RWPE1 (cell line): Measurements from ENCODE around the gene RALGAPA2.

ENCODE experiments used
- CTCF ChIA-PET: fragments of 350-600 bp; sonication (Branson Sonifier 250); formaldehyde crosslinking; extraction: SDS; loops from one replicate; lab custom pipeline; 2021; lab: Yijun Ruan, JAX
- POLR2A ChIA-PET: fragments of 400-600 bp; formaldehyde crosslinking; extraction: SDS; loops from one replicate; lab custom pipeline; 2020; ENCODE audit warnings: antibody characterized with exemption; ENCODE audit not compliant: low non-redundant PET; lab: Yijun Ruan, JAX
- DNase-seq: peaks from one replicate; pipeline ENCODE4 v3.0.0; 2012; ENCODE audit warnings: low spot score
- H3K27ac ChIP-seq: fragments of 450-650 bp; 2 replicates; pipeline ENCODE4 v1.5.1; 2017
- CTCF ChIP-seq: fragments of 450-650 bp; conservative IDR thresholded peaks from 2 replicates; pipeline ENCODE4 v1.5.1; 2017; ENCODE audit warnings: low read depth, mild to moderate bottlenecking

The RALGAPA2 gene

GRCh38 chr20:20519269-20519668 is 193.2 kb downstream of the RALGAPA2 start:
- no peak for TF ChIP-seq CTCF
- no peak overlapping the region for H3K27ac ChIP-seq
- ChIA-PET CTCF (no interaction called here), POLR2A (no interaction called here)
- no peak for DNase-seq

DNA sequence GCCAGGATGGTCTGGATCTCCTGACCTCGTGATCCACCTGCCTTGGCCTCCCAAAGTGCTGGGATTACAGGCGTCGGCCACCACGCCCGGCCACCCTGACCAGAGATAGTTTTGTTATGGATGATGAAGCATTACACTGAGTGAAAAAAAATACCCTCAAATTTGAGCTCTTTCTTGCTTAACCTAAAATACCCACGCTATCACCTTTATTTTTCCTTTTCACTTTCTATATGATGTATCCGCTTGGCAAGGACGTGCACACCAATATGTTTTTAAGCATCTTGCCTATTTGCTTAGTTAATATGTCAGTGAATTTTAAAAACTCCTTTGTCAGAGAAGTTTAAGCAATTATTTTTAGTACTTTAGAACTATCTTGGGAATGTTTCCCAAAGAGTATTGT is 194.2 kb downstream of the RALGAPA2 start:
- POLR2A ChIA-PET, result no interaction called here
- no peak for DNase-seq
- TF ChIP-seq CTCF, result no peak
- H3K27ac ChIP-seq, result no peak overlapping the region
- CTCF ChIA-PET, result interaction anchor here (0.6 kb wide), 1 partner anchor 22 kb away, joined by 3 read pairs; no protein-coding TSS in a partner anchor

DNA sequence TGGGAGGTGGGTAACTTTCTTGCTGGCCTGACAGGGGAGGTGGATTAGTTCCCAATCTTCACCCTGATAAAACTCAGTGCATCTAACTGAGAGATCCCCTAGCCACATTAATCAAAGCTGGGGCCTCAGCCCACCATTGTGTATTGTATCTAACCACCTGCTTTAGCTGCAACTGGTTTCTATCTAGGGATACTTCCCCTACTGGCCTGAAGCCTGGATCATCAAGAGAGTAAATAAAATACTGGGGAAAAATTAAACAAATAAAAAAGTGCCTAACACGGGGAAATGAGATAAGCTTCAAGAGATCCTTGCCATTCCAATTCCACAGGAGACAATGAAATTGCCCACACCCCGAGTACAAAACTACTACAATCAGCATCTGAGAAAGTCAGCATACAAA is 195.1 kb downstream of the RALGAPA2 start:
- no peak overlapping the region for H3K27ac ChIP-seq
- ChIA-PET POLR2A (no interaction called here), CTCF (no interaction called here)
- no peak for DNase-seq
- no peak for TF ChIP-seq CTCF

GRCh38 chr20:20513720-20514119 is 198.7 kb downstream of the RALGAPA2 start:
- POLR2A ChIA-PET, result no interaction called here
- no peak for TF ChIP-seq CTCF
- H3K27ac ChIP-seq, result no peak overlapping the region
- CTCF ChIA-PET, result interaction anchor here (0.5 to 0.7 kb wide), 3 partner anchors 13 to 851 kb away, joined by 3 read pairs; no protein-coding TSS in a partner anchor
- no peak for DNase-seq

DNA sequence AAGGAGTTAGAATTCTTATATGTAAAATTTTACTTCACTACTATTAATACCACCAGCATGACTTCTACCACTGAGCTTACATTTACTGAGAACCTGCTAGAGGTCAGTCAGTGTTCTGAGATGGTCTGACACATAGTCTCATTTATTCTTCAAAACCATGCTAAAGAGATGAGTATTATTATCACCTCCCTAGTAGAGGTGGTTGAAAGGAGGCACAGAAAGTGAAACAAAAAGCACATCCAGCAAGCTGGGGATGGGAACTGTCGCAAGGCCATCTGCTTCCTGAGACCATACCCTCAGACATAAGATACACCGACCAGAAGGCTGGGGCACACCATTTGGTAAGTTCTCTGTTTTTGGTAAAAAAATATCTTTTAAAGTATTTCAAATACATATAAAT is 206.9 kb downstream of the RALGAPA2 start:
- no peak overlapping the region for H3K27ac ChIP-seq
- no peak for DNase-seq
- CTCF ChIA-PET, result no interaction called here
- TF ChIP-seq CTCF, result no peak
- POLR2A ChIA-PET, result no interaction called here

DNA sequence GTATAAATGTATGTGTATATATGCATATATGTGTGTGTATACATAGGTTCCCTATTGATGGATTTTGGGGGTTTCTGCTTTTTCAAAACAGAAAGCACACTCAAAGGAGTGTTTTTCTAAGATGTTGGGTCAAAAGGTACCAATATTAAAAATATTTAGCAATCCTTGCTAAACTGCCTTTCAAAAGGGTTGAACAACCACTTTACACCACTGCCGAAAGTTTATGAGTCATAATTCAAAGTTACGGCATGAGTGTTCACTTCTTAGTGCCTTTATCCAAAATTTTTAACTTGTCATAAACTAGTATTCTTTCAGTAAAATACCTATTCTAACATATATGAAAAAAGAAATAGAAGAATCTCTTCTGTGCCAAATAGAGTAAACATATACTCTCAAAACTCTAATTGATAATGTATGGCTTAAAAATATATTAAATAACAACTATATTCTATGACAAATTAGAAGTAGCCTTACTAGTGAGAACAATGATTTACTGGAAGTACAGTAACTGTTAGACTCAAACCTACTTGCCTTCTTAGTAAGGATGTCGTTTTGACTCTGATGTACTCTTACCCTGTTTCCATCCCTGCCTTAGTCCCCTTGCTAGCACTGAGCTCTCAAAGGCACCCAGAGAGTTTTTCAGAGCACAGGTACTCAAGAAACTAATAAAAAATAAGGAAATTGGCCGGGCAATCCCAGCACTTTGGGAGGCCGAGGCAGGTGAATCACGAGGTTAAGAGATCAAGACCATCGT is 208.5 kb downstream of the RALGAPA2 start:
- no peak overlapping the region for H3K27ac ChIP-seq
- DNase-seq, result peak; percentile 19
- ChIA-PET POLR2A (no interaction called here), CTCF (no interaction called here)
- TF ChIP-seq CTCF, result no peak
